ENCODE data around the gene ARHGEF10L. TPM values are rescaled to one million over a fixed set of nuclear protein-coding genes. Genes with fewer than 3 reads are reported as not detected.

Gene ARHGEF10L
- total RNA-seq, 1 experiment from 2014 or later, result 11.2 TPM

- BruUV-seq (replicated peaks), result no TSS peak
Observed at GRCh38 chr1:17600321-17600720, 60.8 kb downstream of the ARHGEF10L start.

GRCh38 chr1:17601643-17602382 lies 62.3 kb downstream of the ARHGEF10L start:
- Histone ChIP-seq H3K4me2 (ENCODE audit: low read length) (no peak overlapping the region), H3K4me1 (ENCODE audit: insufficient read depth, low read length) (no peaks in the 10 kb centered on the region), H3K9ac (ENCODE audit: low read length) (no peak overlapping the region), H3K36me3 (ENCODE audit: low read depth, low read length) (no peaks in the 10 kb centered on the region), H3K4me3 (ENCODE audit: low read length) (no peak overlapping the region), H4K20me1 (ENCODE audit: low read length) (no peaks in the 10 kb centered on the region), H3K9me2 (replicated peaks; ENCODE audit: low read length) (no peaks in the 10 kb centered on the region), H3K27ac (ENCODE audit: low read length) (no peak overlapping the region), H3K79me2 (ENCODE audit: low read length) (no peaks in the 10 kb centered on the region), H3K9me3 (ENCODE audit: low read length) (no peaks in the 10 kb centered on the region), H2AFZ (ENCODE audit: low read length) (no peak overlapping the region), H3F3A (ENCODE audit: low read length, unreplicated experiment) (no peaks in the 10 kb centered on the region), H3K27me3 (ENCODE audit: low read length) (no peaks in the 10 kb centered on the region)
- CTCF ChIA-PET, result no interaction called here
- intact Hi-C loops (cut with micrococcal nuclease), result no loop called here
- POLR2A ChIA-PET (ENCODE audit: unreplicated experiment), result no interaction called here
- no peak for DNase-seq
- TF ChIP-seq CTCF (conservative IDR thresholded peaks at IDR 0.05; ENCODE audit: low read depth, low read length), result no peak
- no peak for TF ChIP-seq EZH2 (IDR thresholded peaks at IDR 0.05; ENCODE audit: low read length, unreplicated experiment)
- no peak for TF ChIP-seq EZH2phosphoT487 (IDR thresholded peaks at IDR 0.05; ENCODE audit: borderline replicate concordance, low read length)
- BruUV-seq (replicated peaks), result no TSS peak
- ATAC-seq, result no peak

More at GRCh38 chr1:17600321-17600720, 60.8 kb downstream of the ARHGEF10L start:
- H3K4me2 ChIP-seq (ENCODE audit: low read length), result no peak overlapping the region
- H3K27ac ChIP-seq (ENCODE audit: low read length), result no peak overlapping the region
- H3K27me3 ChIP-seq (ENCODE audit: low read length), result no peaks in the 10 kb centered on the region
- TF ChIP-seq EZH2phosphoT487 (IDR thresholded peaks at IDR 0.05; ENCODE audit: borderline replicate concordance, low read length) (no peak), CTCF (conservative IDR thresholded peaks at IDR 0.05; ENCODE audit: low read depth, low read length) (no peak), EZH2 (IDR thresholded peaks at IDR 0.05; ENCODE audit: low read length, unreplicated experiment) (no peak)
- H2AFZ ChIP-seq (ENCODE audit: low read length), result no peak overlapping the region
- ATAC-seq (no peak), DNase-seq (no peak)
- ChIA-PET POLR2A (ENCODE audit: unreplicated experiment) (no interaction called here), CTCF (no interaction called here)
- no peaks in the 10 kb centered on the region for H3K79me2 ChIP-seq (ENCODE audit: low read length)
- no peak overlapping the region for H3K9ac ChIP-seq (ENCODE audit: low read length)
- H4K20me1 ChIP-seq (ENCODE audit: low read length), result no peaks in the 10 kb centered on the region
- H3K9me3 ChIP-seq (ENCODE audit: low read length), result no peaks in the 10 kb centered on the region
- intact Hi-C loops (cut with micrococcal nuclease), result no loop called here
- no peaks in the 10 kb centered on the region for H3F3A ChIP-seq (ENCODE audit: low read length, unreplicated experiment)
- no peaks in the 10 kb centered on the region for H3K4me1 ChIP-seq (ENCODE audit: insufficient read depth, low read length)
- H3K9me2 ChIP-seq (replicated peaks; ENCODE audit: low read length), result no peaks in the 10 kb centered on the region
- no peaks in the 10 kb centered on the region for H3K36me3 ChIP-seq (ENCODE audit: low read depth, low read length)
- H3K4me3 ChIP-seq (ENCODE audit: low read length), result no peak overlapping the region

- ChIA-PET POLR2A (ENCODE audit: unreplicated experiment) (no interaction called here), CTCF (no interaction called here)
- H4K20me1 ChIP-seq (ENCODE audit: low read length), result no peaks in the 10 kb centered on the region
- no peaks in the 10 kb centered on the region for H3F3A ChIP-seq (ENCODE audit: low read length, unreplicated experiment)
- ATAC-seq, result no peak
- H3K36me3 ChIP-seq (ENCODE audit: low read depth, low read length), result no peaks in the 10 kb centered on the region
- DNase-seq, result no peak
- no peak overlapping the region for H3K9ac ChIP-seq (ENCODE audit: low read length)
- H2AFZ ChIP-seq (ENCODE audit: low read length), result no peak overlapping the region
- H3K4me1 ChIP-seq (ENCODE audit: insufficient read depth, low read length), result no peaks in the 10 kb centered on the region
- no peak overlapping the region for H3K4me3 ChIP-seq (ENCODE audit: low read length)
- intact Hi-C loops (cut with micrococcal nuclease), result no loop called here
- BruUV-seq (replicated peaks), result no TSS peak
- H3K9me2 ChIP-seq (replicated peaks; ENCODE audit: low read length), result no peaks in the 10 kb centered on the region
- no peak overlapping the region for H3K27ac ChIP-seq (ENCODE audit: low read length)
- no peaks in the 10 kb centered on the region for H3K79me2 ChIP-seq (ENCODE audit: low read length)
- H3K27me3 ChIP-seq (ENCODE audit: low read length), result no peaks in the 10 kb centered on the region
- H3K4me2 ChIP-seq (ENCODE audit: low read length), result no peak overlapping the region
- no peaks in the 10 kb centered on the region for H3K9me3 ChIP-seq (ENCODE audit: low read length)
- no peak for TF ChIP-seq EZH2 (IDR thresholded peaks at IDR 0.05; ENCODE audit: low read length, unreplicated experiment)
- no peak for TF ChIP-seq EZH2phosphoT487 (IDR thresholded peaks at IDR 0.05; ENCODE audit: borderline replicate concordance, low read length)
- TF ChIP-seq CTCF (conservative IDR thresholded peaks at IDR 0.05; ENCODE audit: low read depth, low read length), result no peak
Observed at GRCh38 chr1:17603091-17603841, 63.8 kb downstream of the ARHGEF10L start.

Data from PC-3 (cell line).